Gastrocnemius medialis (tissue), 4 donors: ENCODE data around the gene PIPOX. TPM values are rescaled to one million over a fixed set of nuclear protein-coding genes. Genes with fewer than 3 reads are reported as not detected.

Experiments used
- ATAC-seq, 2 donors: fragments of 150-250 bp; one replicate each; pipeline ENCODE4 v1.9.1; 2016
- DNase-seq, 2 donors: peaks; one replicate each; pipeline ENCODE4 v3.0.0-alpha.2; 2019
- H3K27ac ChIP-seq, 4 donors: fragments of 200-600 bp; sonication (generic); 1 replicate in 1 of 4; 2 replicates in 3 of 4; pipeline ENCODE4 v1.5.1; 2016 to 2018; ENCODE audit warnings: mild to moderate bottlenecking in 2 of 4, moderate library complexity in 1 of 4
- H3K27me3 ChIP-seq, 3 donors: fragments of 200-600 bp; sonication (generic) in 2 of 3; 1 replicate in 1 of 3; 2 replicates in 2 of 3; pipeline versions ENCODE4 v1.5.1 to v1.6.0; 2016 to 2019; ENCODE audit warnings: mild to moderate bottlenecking in 1 of 3, moderate library complexity in 1 of 3
- H3K36me3 ChIP-seq, 2 donors: fragments of 200-600 bp; sonication (generic) in 1 of 2; one replicate each; pipeline ENCODE4 v1.5.1; 2017 to 2018
- H3K4me1 ChIP-seq, 2 donors: fragments of 200-600 bp; sonication (generic) in 1 of 2; one replicate each; pipeline ENCODE4 v1.5.1; 2016 to 2017; ENCODE audit warnings: mild to moderate bottlenecking in 2 of 2
- H3K4me3 ChIP-seq, 4 donors: fragments of 200-600 bp; sonication (generic) in 3 of 4; 1 replicate in 1 of 4; 2 replicates in 3 of 4; pipeline ENCODE4 v1.5.1; 2016 to 2019; ENCODE audit warnings: mild to moderate bottlenecking in 2 of 4
- H3K9me3 ChIP-seq, 3 donors: fragments of 200-600 bp; sonication (generic) in 2 of 3; 1 replicate in 1 of 3; 2 replicates in 2 of 3; pipeline ENCODE4 v1.5.1; 2016 to 2019
- CTCF ChIP-seq, 5 experiments: fragments of 450-650 bp in 3 of 5; fragments of 200-600 bp in 2 of 5; sonication (generic) in 2 of 5; IDR thresholded peaks in 4 of 5; conservative IDR thresholded peaks in 1 of 5; 1 replicate in 4 of 5; 2 replicates in 1 of 5; pipeline ENCODE4 v1.5.1; 2016 to 2019; ENCODE audit warnings: antibody characterized with exemption in 5 of 5, mild to moderate bottlenecking in 3 of 5, moderate library complexity in 3 of 5
- POLR2A ChIP-seq, 2 donors: fragments of 450-650 bp; IDR thresholded peaks; one replicate each; pipeline ENCODE4 v1.6.1; 2017; ENCODE audit warnings: antibody characterized with exemption in 2 of 2, mild to moderate bottlenecking in 2 of 2, moderate library complexity in 2 of 2
- in situ Hi-C, 4 donors: fragments of 200-750 bp; cut with MboI; loops; one replicate each; pipeline versions ENCODE4 v1.15.0 to v1.8.0; 2017; ENCODE audit warnings: low sequenced_read_pairs in 4 of 4
- intact Hi-C: fragments of 100-400 bp; cut with DNase I; formaldehyde crosslinking; loops from one replicate; pipeline ENCODE4 v1.15.1; 2023; ENCODE audit warnings: low total_unique reads
- total RNA-seq, 4 donors: library from RNA; depleted of rRNA; stranded (reverse); fragments of >200 nt; gene quantifications; one replicate each; pipeline versions ENCODE4 v1.1.0 to v1.2.3, GENCODE V29; 2016

The PIPOX gene
- total RNA-seq, 4 donors from 2014 or later: 0.42 to 2.4 (median 1.1) TPM

DNA sequence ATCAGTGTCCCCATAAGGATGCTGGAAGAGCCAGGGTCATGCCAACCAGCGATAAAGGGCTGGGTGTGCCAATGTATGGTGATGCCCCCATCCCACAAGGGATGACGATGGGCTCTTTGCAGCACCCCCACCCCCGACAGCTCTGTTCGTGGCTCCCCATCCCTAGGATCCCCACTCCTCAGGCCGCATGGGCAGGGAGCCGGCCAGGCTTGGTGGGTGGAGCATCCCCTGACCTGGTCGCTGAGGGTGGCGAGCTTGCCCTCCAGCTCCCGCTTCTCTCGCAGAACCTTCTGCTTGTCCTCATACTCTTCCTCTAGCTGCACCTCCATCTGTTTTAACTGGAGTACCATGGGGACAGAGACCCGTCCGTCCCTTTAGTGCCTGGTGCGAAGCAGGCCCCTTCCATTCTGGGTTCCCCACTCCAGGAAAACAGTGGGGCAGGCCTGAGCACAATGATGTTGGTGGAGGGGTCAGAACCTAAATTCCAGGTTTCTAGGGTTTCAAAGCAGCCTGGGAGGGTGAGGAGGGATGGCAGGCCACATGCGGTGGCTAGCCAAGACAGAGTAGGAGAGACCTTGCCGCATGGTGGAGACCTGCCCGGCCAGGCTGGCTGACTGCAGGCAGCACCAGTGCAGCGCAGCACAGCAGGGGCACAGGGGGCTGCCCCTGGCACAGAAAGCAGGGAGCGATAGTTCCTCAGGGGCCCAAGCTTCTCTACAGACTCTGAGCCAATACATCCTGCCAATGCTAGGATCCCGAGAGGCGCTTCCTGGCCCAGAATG is 50.3 kb downstream of the PIPOX start:
- Histone ChIP-seq H3K9me3 (no peaks in the 10 kb centered on the region), H3K27me3 (no peaks in the 10 kb centered on the region), H3K4me3 (no peak overlapping the region), H3K4me1 (peaks cover 0 to 16% of the 10 kb centered on the region in 2 donors), H3K27ac (no peak overlapping the region), H3K36me3 (peaks cover 3 to 100% of the 10 kb centered on the region in 2 donors)
- in situ Hi-C loops: no loop called here
- TF ChIP-seq POLR2A (IDR thresholded peaks at IDR 0.05) (no peak), CTCF (IDR thresholded peaks at IDR 0.05 in 4 of 5, conservative IDR thresholded peaks at IDR 0.05 in 1 of 5) (no peak)
- ATAC-seq (no peak), DNase-seq (no peak)
- intact Hi-C loops: no loop called here

DNA sequence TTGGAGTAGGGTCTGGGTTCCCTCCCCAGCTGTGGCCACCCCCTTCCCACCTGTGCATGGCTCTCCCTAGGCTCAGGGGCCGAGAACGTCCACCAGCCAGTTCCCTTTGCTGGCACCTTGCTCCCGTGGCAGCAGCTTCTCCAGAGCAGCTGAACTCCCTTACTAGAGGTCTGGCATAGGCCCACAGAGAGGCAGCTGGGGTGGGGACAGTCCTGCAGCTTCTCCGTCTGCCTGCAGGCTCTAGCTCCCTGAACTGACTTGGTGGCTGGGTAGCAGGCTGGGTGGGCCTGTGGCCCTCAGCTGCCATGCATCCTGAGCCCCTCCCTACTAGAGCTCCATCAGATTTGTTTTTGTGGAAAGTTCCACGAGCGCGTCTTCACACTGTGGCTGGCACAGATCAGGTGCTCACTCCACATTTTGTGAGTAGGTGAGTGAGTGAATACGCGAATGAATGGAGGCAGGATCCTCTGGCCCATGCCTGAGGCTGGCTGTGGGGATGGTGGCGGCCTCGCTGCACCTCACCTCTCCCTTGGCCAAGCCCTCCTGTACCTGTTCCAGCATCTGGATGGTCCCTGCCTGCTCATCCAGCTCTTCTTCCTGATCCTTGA is 51.3 kb downstream of the PIPOX start:
- Histone ChIP-seq H3K9me3 (no peaks in the 10 kb centered on the region), H3K27me3 (no peaks in the 10 kb centered on the region), H3K27ac (no peak overlapping the region), H3K4me1 (peaks cover 0 to 16% of the 10 kb centered on the region in 2 donors), H3K4me3 (no peak overlapping the region), H3K36me3 (peaks cover 3 to 100% of the 10 kb centered on the region in 2 donors)
- intact Hi-C loops (no loop called here), in situ Hi-C loops (no loop called here)
- no peak for TF ChIP-seq POLR2A (IDR thresholded peaks at IDR 0.05)
- no peak for TF ChIP-seq CTCF (IDR thresholded peaks at IDR 0.05 in 4 of 5, conservative IDR thresholded peaks at IDR 0.05 in 1 of 5)
- ATAC-seq: no peak
- no peak for DNase-seq

- in situ Hi-C loops (no loop called here), intact Hi-C loops (no loop called here)
- DNase-seq (no peak), ATAC-seq (no peak)
- H3K4me1 ChIP-seq: peaks cover 0 to 10% of the 10 kb centered on the region in 2 donors
- H3K27ac ChIP-seq: peak overlapping the region in 2 of 4 donors; percentile 6 to 25
- H3K4me3 ChIP-seq: no peak overlapping the region
- TF ChIP-seq CTCF (IDR thresholded peaks at IDR 0.05 in 4 of 5, conservative IDR thresholded peaks at IDR 0.05 in 1 of 5) (no peak), POLR2A (IDR thresholded peaks at IDR 0.05) (no peak)
- no peaks in the 10 kb centered on the region for H3K9me3 ChIP-seq
- H3K36me3 ChIP-seq: peaks cover 3 to 100% of the 10 kb centered on the region in 2 donors
- no peaks in the 10 kb centered on the region for H3K27me3 ChIP-seq
These were observed 52.5 kb downstream of the PIPOX start for GRCh38 chr17:29095439-29095838.

GRCh38 chr17:29096094-29096493 is 53.2 kb downstream of the PIPOX start:
- Histone ChIP-seq H3K27ac (peak overlapping the region in 1 of 4 donors; percentile 25), H3K4me3 (no peak overlapping the region), H3K36me3 (peaks cover 3 to 100% of the 10 kb centered on the region in 2 donors), H3K4me1 (peaks cover 0 to 6% of the 10 kb centered on the region in 2 donors), H3K9me3 (no peaks in the 10 kb centered on the region), H3K27me3 (no peaks in the 10 kb centered on the region)
- intact Hi-C loops: no loop called here
- ATAC-seq: no peak
- in situ Hi-C loops: no loop called here
- no peak for DNase-seq
- TF ChIP-seq POLR2A (IDR thresholded peaks at IDR 0.05) (no peak), CTCF (IDR thresholded peaks at IDR 0.05 in 4 of 5, conservative IDR thresholded peaks at IDR 0.05 in 1 of 5) (no peak)
